NCI-H2081 treated with DMSO at 0.1 percent for 48 hours (cell line): Measurements from ENCODE around the gene MMP24.

ENCODE experiments used
- DNase-seq: peaks from one replicate; lab custom pipeline; 2025; lab: John Stamatoyannopoulos, UW

The MMP24 gene

GRCh38 chr20:35279040-35279439 is 52.5 kb downstream of the MMP24 start:
- no peak for DNase-seq

GRCh38 chr20:35279533-35280174 is 53.2 kb downstream of the MMP24 start:
- no peak for DNase-seq

- no peak for DNase-seq
These were observed 54.0 kb downstream of the MMP24 start for GRCh38 chr20:35280523-35280922.

GRCh38 chr20:35281506-35282101 is 55.1 kb downstream of the MMP24 start:
- no peak for DNase-seq

- no peak for DNase-seq
These were observed 57.2 kb downstream of the MMP24 start for GRCh38 chr20:35283441-35284266.

GRCh38 chr20:35284267-35284991 is 57.9 kb downstream of the MMP24 start, which contains the start of gene EIF6:
Gene EIF6, minus strand, starts transcription at chr20:35284772. Its CDS starts 285 bp downstream, at chr20:35284487.
- peak; percentile 47 for DNase-seq

- DNase-seq = no peak
These were observed 58.7 kb downstream of the MMP24 start for GRCh38 chr20:35284992-35285805.

GRCh38 chr20:35285806-35286076 is 59.3 kb downstream of the MMP24 start:
- no peak for DNase-seq

GRCh38 chr20:35286077-35286898 is 59.8 kb downstream of the MMP24 start:
- no peak for DNase-seq

GRCh38 chr20:35286899-35287508 is 60.5 kb downstream of the MMP24 start:
- DNase-seq = no peak

- DNase-seq = no peak
These were observed 61.2 kb downstream of the MMP24 start for GRCh38 chr20:35287509-35288324.

GRCh38 chr20:35288325-35289060 is 62.0 kb downstream of the MMP24 start:
- no peak for DNase-seq

- no peak for DNase-seq
These were observed 63.8 kb downstream of the MMP24 start for GRCh38 chr20:35290186-35290886.

GRCh38 chr20:35290887-35291417 is 64.5 kb downstream of the MMP24 start:
- no peak for DNase-seq

- no peak for DNase-seq
These were observed 65.4 kb downstream of the MMP24 start, which contains the start of gene FAM83C for GRCh38 chr20:35291654-35292503. Gene FAM83C, minus strand, starts transcription at chr20:35292425. Its CDS starts 121 bp downstream, at chr20:35292304.

- no peak for DNase-seq
These were observed 66.2 kb downstream of the MMP24 start for GRCh38 chr20:35292504-35293285.
